ENCODE data around the gene PHF3.

PHF3 gene

DNA sequence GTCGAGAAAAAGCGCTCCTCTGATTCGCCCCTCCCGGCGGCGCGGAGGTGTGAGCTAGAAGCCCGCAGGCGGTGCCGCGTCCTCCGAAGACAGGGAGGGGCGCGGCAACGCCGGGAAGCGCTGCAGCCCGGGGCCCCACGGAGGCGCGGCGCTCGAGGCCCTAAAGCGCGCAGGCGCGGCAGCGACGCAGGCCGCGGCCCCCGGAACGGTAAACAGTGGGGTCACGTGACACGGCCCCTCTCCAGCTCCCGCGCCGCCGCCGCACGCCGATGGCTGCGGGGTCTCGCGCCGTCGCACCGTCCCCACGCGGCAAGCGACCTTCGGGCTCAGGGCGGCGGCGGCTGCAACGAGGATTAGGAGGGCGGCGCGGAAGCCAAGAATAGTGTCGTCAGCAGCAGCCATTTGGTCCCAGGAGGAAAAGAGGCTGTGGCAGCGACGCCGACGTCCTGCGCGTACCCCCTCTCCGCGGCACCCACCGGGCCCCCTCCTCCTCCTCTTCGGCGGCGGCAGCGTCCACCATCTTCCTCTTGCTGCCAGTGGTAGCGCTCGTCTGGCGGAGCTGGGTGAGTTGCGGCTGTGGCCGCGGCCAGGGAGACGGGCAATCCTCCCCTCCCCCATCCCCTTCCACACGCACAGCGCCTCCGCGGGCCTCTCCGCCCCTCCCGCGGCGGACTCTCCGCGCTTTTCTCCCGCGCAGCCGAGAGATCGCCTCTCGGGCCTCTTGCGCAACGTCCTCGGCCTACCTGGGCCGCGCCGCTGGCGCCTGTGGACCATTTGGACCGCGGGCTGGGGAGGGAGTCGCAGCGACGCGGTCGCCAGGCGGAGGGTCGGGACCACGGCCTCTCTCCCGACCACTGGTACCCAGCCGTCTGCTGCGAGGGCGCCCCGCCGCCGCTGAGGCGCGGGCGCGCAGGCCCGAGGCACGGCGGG lies at the start of gene PHF3:
TSS of gene PHF3 (plus strand) at position 215 of the 930 bp plus-strand sequence. CDS start 10,750 bp downstream, outside the sequence.
- DNase-seq: peak; percentile 90

- no peak for DNase-seq
Observed at GRCh38 chr6:63589952-63590411, 45.6 kb upstream of the PHF3 start.

- no peak for DNase-seq
Observed at GRCh38 chr6:63592886-63593285, 42.7 kb upstream of the PHF3 start.

DNA sequence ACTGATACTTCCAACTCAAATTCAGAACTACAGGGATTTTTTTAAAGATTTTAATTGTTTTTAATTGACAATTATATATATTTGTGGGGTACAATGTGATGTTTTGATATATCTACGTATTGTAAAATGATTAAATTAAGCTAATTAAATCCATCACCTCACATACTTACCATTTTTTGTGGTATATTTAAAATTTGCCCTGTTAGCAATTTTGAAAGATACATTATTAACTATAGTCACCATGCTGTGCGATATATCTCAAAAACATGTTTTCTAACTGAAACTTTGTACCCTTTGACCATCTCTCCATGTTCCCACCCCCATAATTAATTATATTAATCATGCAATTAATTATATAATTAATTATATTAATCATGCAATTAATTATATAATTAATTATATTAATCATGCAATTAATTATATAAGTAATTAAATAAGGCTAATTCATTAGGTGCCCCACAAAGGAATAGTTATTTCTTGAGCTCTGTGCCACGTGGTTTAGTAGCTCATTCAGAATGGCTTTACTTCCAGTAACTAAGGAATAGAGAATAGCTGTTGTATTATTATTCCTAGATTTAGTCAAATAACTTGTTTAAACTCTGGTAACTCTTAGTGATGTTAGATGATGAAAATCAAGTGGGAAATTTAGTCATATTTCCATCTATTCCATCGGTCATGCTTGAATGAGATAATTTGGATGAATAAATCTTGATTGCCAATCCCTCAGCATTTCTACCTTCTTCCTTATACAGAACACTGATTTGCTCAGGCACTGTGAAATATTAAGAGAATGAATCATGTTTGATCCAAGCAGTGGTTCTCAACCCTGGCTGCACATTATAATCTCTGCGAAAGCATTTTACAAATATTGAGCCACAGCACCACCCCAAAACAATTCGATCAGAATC lies 38.2 kb upstream of the PHF3 start:
- DNase-seq: no peak

DNA sequence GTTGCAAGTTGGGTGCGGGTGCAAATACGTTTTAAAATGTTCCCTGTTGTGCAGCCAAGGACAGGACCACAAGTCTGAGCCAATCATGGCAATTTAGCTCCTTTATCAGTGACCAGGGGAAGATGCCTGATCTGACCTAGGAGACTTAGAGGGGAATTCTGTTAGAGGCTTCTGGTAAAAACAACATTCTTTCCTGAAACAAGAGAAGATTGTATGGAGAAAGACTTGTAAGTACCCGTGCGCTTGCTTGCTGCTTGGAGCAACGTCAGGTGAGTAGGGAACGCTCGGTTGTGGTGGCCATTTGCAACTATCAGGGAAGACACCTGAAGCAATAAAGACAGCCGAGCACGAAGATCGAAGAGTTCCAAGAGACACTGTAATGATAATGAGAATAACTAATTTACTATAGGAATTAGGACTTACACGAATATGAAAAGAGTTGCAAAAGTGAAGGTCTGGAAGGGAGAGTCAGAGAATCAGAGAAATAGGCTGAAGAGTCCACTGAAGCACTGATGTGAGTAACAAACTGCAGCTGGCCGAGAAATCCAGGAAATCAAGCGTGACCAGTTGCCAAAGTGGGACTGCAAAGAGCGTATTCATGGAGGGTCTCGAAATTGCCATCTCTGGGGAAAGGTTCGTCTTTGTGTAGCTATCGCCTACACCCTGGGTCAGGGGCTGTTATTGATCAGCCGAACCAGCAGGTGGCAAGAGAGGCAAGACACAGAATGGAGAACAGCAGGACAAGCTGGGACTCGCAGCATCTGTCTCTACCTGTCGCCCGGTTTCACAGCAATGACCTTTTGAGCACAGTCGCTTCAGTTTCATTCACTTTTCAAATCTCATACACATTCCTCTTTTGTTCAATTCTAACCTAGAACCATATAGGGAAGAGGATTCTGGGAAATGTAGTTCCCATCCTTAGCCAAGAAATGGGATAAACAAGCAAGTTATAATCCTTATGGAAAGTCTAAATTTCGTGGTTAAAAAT lies 37.3 kb upstream of the PHF3 start:
- DNase-seq: peak; percentile 78

DNA sequence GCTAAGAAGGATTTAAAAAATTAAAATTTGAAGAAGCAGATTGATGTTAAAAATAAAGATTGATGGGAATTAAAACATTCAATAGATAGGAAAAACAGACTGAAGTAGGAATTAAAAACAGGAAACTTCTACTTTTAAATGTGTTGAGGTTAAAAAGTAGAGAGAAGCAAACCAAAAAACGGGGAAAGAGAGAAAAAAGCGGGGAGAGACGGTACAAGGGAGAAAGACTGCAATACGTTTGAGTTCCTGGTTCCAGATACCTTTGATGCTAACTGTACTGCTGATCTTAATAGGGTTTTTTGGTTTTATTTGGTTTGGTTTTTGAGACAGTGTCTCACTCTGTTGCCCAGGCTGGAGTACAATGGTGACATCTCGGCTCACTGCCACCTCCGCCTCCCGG lies 36.4 kb upstream of the PHF3 start:
- no peak for DNase-seq

DNA sequence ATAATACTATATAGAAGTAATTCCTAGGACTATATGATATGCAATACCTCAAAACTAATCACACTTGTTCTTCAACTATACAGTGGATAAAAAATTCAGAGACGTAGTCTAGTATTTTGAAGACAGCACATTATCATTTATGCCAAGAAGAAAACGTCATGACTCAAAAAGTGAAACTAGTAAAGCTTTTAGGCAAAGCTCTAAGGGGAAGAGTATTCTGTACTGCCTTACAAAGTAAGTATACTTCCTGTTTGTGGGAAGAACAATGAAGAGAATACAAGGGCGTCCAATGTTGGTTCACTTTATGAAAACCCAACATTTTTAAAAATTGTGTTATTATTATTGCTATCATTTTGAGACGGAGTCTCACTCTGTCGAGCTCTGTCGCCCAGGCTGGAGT lies 35.5 kb upstream of the PHF3 start:
- no peak for DNase-seq

DNA sequence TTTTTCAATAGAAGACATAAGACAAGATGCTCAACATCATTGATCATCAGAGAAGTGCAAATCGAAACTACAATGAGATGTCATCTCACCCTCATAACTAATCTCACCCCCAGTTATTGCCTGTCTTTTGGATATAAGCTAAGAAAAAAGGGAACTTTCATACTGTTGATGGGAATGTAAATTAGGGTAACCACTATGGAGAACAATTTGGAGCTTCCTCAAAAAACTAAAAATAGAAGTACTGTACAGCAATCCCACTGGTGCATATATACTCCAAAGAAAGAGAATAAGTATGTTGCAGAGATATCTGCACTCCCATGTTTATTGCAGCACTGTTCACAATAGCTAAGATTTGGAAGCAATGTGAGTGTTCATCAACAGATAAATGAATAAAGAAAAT lies 26.4 kb upstream of the PHF3 start:
- DNase-seq: no peak

- DNase-seq: no peak
Observed at GRCh38 chr6:63610944-63611343, 24.7 kb upstream of the PHF3 start.

GRCh38 chr6:63611560-63611959 lies 24.0 kb upstream of the PHF3 start:
- DNase-seq: no peak

DNA sequence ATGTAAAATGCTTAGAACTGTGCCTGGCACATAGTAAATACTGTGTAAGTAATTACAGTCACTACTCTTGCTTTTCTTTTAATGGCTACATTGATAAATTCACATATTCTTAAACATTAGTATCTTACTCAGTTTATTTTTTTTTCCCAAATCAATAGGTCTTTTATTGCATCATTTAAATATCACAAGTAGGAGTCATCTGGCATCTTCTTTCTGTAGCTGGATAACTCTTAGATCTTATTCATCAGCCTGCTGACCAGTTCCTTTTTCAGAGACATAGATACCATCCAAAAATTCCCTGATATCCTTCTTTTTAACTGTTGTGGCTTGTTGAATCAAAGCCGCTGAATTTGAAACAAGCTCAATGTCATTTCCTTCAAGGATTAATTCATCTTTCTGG lies 20.0 kb upstream of the PHF3 start:
- no peak for DNase-seq

- no peak for DNase-seq
Observed at GRCh38 chr6:63624091-63624490, 11.5 kb upstream of the PHF3 start.

DNA sequence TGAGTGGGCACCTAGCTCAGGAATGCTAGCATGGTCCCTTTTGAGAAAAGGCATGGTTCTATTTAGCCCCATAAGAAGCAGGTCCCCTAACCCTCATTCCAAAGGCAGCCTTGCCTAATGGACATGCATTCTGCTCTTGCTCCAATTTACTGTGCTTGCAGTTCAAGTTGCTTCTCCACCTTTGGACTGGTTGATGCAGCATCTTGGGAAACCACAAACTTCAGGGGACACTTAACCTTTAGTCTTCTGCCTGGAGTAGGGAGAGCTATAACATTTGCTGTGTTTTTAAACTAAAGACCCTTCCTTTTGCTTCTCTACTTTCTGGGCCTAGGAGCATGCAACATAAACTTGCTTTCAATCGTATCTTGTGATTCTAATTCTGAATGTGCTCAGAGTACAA lies 5.1 kb upstream of the PHF3 start:
- no peak for DNase-seq

DNA sequence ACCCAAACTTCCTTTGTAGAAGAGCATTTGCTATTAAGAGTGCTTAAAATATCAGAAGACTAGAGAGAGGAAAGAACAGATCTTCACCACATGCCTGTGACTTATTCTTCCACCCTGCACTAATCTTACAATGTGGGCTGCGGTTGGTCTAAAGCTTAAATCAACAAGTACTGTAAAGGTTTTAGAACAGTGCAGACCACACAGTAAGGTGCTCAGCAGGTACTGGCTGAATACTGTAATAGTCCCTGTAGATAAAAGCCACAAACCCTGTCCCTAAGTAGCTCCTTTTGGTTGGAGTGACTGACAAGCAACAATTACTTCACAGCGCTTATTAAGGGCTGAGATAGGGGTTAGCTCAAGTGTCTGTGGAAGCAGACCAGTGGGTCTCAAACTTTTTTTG lies 972 bp upstream of the PHF3 start:
- DNase-seq: no peak

DNA sequence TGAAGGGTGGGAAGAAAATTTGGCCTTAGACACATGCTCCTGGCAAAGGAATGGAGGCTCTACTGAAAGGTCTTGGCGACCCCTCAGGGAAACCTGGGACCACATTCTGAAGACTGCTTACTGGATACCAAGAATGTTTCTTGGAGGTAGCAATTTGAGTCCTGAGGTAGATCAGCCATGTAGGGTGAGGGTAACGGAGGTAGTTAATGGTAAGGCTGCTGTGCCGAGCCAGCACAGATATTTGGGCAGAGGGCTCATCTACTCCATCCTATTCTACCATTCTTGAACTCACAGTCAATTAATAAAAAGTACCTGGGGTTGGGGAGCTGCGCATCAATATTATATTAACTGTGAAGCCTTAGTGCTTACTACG lies 401 bp upstream of the PHF3 start:
- no peak for DNase-seq

- DNase-seq: peak; percentile 60
Observed at GRCh38 chr6:63636518-63637021, 968 bp downstream of the PHF3 start.

DNA sequence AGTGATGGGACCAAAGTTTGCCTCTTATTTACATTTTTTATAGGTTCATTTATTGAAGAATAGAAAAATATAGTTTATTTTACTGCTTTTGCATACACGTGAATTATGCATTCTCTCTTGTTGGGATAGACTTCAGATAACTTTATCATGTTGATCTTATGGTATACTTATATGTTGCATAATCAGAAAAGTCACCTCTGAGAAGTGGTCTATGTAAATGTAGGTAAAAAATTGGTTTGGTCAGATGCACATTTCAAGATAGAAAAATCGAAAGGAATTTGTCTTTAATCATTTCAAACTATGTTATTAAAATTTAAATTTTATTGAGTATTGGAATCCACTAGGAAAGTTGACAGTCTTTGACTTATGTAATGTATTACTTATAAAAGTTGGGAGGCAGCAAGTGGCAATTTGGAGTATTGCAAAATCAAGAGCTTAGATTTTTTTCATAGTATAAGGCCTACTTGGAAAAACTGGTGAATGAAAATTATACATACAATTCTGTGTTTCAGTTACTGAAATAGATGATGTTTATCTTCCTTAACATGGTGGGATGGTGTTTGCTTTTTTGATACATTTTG lies 2.4 kb downstream of the PHF3 start:
- DNase-seq: no peak

DNA sequence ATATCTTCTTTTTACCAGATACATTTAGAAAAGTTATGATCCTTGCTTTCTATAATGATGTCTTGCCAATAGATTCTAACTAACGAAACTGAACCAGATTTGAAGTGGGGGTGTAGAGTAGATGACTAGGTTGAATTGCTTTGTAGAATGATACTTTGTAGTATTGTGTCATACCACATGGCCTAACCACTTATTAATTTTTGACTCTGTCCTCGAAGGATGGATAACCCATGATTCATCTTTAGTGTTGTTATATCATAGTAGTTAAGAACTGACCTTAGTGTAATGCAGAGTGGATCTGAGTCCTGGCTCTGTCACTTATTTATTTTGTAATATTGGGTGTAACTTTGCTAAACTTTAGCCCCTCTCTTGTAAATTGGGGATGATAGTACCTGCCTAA lies 4.5 kb downstream of the PHF3 start:
- no peak for DNase-seq

DNA sequence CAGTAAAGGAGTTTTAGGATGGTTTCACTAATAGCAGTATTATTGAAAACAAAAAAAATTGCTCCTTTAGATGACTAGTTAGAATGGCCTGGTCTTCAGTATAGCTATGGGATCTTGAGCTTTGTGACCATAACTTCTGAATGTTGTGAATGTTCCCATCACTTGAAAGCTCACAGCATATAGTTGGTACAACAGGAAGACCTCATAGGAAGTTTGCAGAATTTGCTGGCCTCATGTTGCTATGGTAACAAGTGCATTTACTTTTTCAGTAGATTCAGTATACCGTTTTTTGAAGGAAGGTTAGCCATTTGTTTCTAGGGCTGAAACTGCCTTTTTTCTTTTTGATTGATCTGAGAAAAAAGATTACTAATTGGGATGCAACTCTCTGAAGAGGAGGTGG lies 8.3 kb downstream of the PHF3 start:
- DNase-seq: no peak

DNA sequence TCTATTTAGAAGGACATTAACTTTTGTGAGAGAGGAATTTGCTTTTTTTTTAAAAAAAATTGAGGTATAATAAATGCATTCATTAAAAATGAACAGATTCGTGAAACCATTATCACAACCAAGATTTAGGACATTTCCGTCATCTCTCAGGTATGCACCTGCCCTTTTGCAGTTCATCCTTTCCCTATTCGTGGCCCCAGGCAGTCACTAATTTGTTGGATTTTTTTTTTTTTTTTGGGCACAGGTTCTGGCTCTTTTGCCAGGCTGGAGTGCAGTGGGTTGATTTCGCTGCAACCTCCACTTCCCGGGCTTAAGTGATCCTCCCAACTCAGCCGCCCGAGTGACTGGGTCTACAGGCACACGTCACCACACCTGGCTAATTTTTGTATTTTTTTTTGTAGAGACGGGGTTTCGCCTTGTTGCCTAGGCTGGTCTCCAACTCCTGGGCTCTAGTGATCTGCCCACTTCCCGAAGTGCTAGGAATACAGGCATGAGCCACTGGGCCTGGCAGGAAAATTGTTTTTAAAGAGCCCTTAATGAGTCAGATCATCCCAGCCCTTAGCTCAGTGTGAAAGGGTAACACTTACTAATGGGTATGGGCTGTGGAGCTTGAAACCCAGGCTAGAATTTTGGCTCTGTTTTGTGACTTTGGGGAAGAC lies 9.2 kb downstream of the PHF3 start:
- no peak for DNase-seq

GRCh38 chr6:63649269-63649668 lies 13.7 kb downstream of the PHF3 start:
- no peak for DNase-seq

Data from stimulated activated CD4-positive, alpha-beta T cell treated with anti-CD3 and anti-CD28 coated beads, Interleukin-1b, Interleukin-23, amount 100 ng/mL, for 48 hours (primary cell).